H1 (cell line): Measurements from ENCODE around the gene NCAPG2. TPM values are rescaled to one million over a fixed set of nuclear protein-coding genes. Genes with fewer than 3 reads are reported as not detected.

ENCODE experiments used
- CTCF ChIA-PET: fragments of 300-600 bp; sonication (Branson Sonifier 250); formaldehyde crosslinking; loops from one replicate; lab custom pipeline; 2021; ENCODE audit not compliant: partially characterized antibody; lab: Charles Lee
- POLR2A ChIA-PET: fragments of 300-600 bp; sonication (Branson Sonifier 250); formaldehyde crosslinking; loops from one replicate; lab custom pipeline; 2021; ENCODE audit warnings: inconsistent platforms; ENCODE audit not compliant: partially characterized antibody; lab: Charles Lee
- DNase-seq, 2 experiments: peaks; one replicate each; pipeline versions ENCODE4 v3.0.0 to v3.0.0-alpha.2; 2010 to 2022; ENCODE audit warnings: low spot score in 2 of 2, low read depth in 1 of 2, mixed read lengths in 1 of 2
- FAIRE-seq: peaks from 2 replicates; lab custom pipeline; 2011; peaks lifted over from hg19 to GRCh38; lab: Jason Lieb, UNC
- H2AFZ ChIP-seq: 2 replicates; pipeline ENCODE4 v1.8.1; 2012; ENCODE audit warnings: low read length, inconsistent platforms
- H2AK5ac ChIP-seq: 2 replicates; pipeline ENCODE4 v1.6.1; 2013; ENCODE audit warnings: low read depth, low read length
- H2BK120ac ChIP-seq: replicated peaks from 2 replicates; pipeline ENCODE3; 2013; ENCODE audit warnings: low read depth, low read length, inconsistent platforms
- H2BK12ac ChIP-seq: 2 replicates; pipeline ENCODE4 v1.6.1; 2013; ENCODE audit warnings: low read depth, low read length
- H2BK15ac ChIP-seq: 2 replicates; pipeline ENCODE4 v1.6.1; 2013; ENCODE audit warnings: low read length
- H2BK20ac ChIP-seq: 2 replicates; pipeline ENCODE4 v1.6.1; 2013; ENCODE audit warnings: low read length
- H2BK5ac ChIP-seq: 2 replicates; pipeline ENCODE4 v1.6.1; 2013; ENCODE audit warnings: low read depth, low read length
- H3K14ac ChIP-seq: 2 replicates; pipeline ENCODE4 v1.6.1; 2013; ENCODE audit warnings: inconsistent platforms; ENCODE audit not compliant: insufficient read length
- H3K18ac ChIP-seq: 2 replicates; pipeline ENCODE4 v1.6.1; 2013; ENCODE audit warnings: low read length; ENCODE audit errors: extremely low read depth
- H3K23ac ChIP-seq: 2 replicates; pipeline ENCODE4 v1.6.1; 2013; ENCODE audit warnings: inconsistent platforms; ENCODE audit not compliant: insufficient read length
- H3K23me2 ChIP-seq: 2 replicates; pipeline ENCODE4 v1.6.1; 2013; ENCODE audit warnings: low read depth, low read length
- H3K27ac ChIP-seq: 2 replicates; pipeline ENCODE4 v1.6.1; 2011; ENCODE audit warnings: low read depth, low read length, inconsistent platforms
- H3K27me3 ChIP-seq, 4 experiments: replicated peaks in 1 of 4; 1 replicate in 1 of 4; 2 replicates in 3 of 4; pipeline versions ENCODE4 v1.6.1 to v1.8.1; 2011 to 2013; ENCODE audit warnings: low read length in 3 of 4, mild to moderate bottlenecking in 3 of 4, inconsistent platforms in 2 of 4, mixed read lengths in 2 of 4, moderate library complexity in 1 of 4; ENCODE audit not compliant: control insufficient read depth in 3 of 4, insufficient read depth in 3 of 4; ENCODE audit errors: extremely low read depth in 1 of 4
- H3K36me3 ChIP-seq, 4 experiments: 2 replicates each; pipeline versions ENCODE4 v1.6.1 to v1.8.1; 2011 to 2013; ENCODE audit warnings: mild to moderate bottlenecking in 4 of 4, low read length in 3 of 4, moderate library complexity in 2 of 4, control low read depth in 1 of 4, inconsistent platforms in 1 of 4; ENCODE audit not compliant: insufficient read depth in 4 of 4, control insufficient read depth in 2 of 4
- H3K4ac ChIP-seq: replicated peaks from 2 replicates; pipeline ENCODE3; 2013; ENCODE audit warnings: low read length, low read depth, mixed read lengths, inconsistent platforms; ENCODE audit not compliant: insufficient read length
- H3K4me1 ChIP-seq, 4 experiments: replicated peaks in 1 of 4; 1 replicate in 1 of 4; 2 replicates in 3 of 4; pipeline versions ENCODE4 v1.6.1 to v1.8.1; 2011 to 2013; ENCODE audit warnings: low read length in 3 of 4, inconsistent platforms in 2 of 4, mixed read lengths in 1 of 4; ENCODE audit not compliant: insufficient read depth in 4 of 4, control insufficient read depth in 3 of 4
- H3K4me2 ChIP-seq, 2 experiments: 2 replicates each; pipeline versions ENCODE4 v1.6.1 to v1.8.1; 2011 to 2013; ENCODE audit warnings: low read depth in 2 of 2, low read length in 2 of 2, control low read depth in 1 of 2, inconsistent platforms in 1 of 2, mild to moderate bottlenecking in 1 of 2; ENCODE audit not compliant: insufficient read depth in 1 of 2
- H3K4me3 ChIP-seq, 4 experiments: fragments of 200-600, 300-600 bp in 1 of 4; sonication (generic), shearing (Covaris generic), sonication (Bioruptor Twin) in 1 of 4; 2 replicates each; pipeline versions ENCODE4 v1.5.1 to v1.8.1; 2011 to 2016; ENCODE audit warnings: low read length in 4 of 4, low read depth in 3 of 4, control low read depth in 2 of 4, inconsistent platforms in 2 of 4, mild to moderate bottlenecking in 2 of 4, mixed read lengths in 1 of 4, moderate library complexity in 1 of 4; ENCODE audit not compliant: insufficient read depth in 2 of 4; ENCODE audit errors: extremely low read depth in 1 of 4
- H3K56ac ChIP-seq: replicated peaks from 2 replicates; pipeline ENCODE3; 2013; ENCODE audit warnings: low read depth, mild to moderate bottlenecking, mixed read lengths, low read length, inconsistent platforms; ENCODE audit not compliant: insufficient read length
- H3K79me1 ChIP-seq: 2 replicates; pipeline ENCODE4 v1.6.1; 2013; ENCODE audit warnings: low read depth, low read length, control low read depth
- H3K79me2 ChIP-seq, 2 experiments: 2 replicates each; pipeline versions ENCODE4 v1.6.1 to v1.8.1; 2012 to 2013; ENCODE audit warnings: low read length in 2 of 2, mild to moderate bottlenecking in 2 of 2, inconsistent platforms in 1 of 2; ENCODE audit not compliant: insufficient read depth in 2 of 2, control insufficient read depth in 1 of 2
- H3K9ac ChIP-seq, 4 experiments: replicated peaks in 1 of 4; 1 replicate in 1 of 4; 2 replicates in 3 of 4; pipeline versions ENCODE4 v1.6.1 to v1.8.1; 2011 to 2013; ENCODE audit warnings: low read depth in 3 of 4, low read length in 3 of 4, control low read depth in 2 of 4, mild to moderate bottlenecking in 2 of 4, moderate library complexity in 2 of 4, inconsistent platforms in 1 of 4; ENCODE audit errors: extremely low read depth in 1 of 4
- H3K9me3 ChIP-seq, 2 experiments: 2 replicates each; pipeline versions ENCODE4 v1.6.1 to v1.8.1; 2012 to 2013; ENCODE audit warnings: mild to moderate bottlenecking in 2 of 2, moderate library complexity in 2 of 2, control low read depth in 1 of 2, inconsistent platforms in 1 of 2, low read depth in 1 of 2, low read length in 1 of 2, mixed read lengths in 1 of 2; ENCODE audit not compliant: insufficient read depth in 2 of 2
- H4K20me1 ChIP-seq, 2 experiments: replicated peaks in 1 of 2; 2 replicates each; pipeline versions ENCODE3 to v1.8.1; 2011 to 2013; ENCODE audit warnings: inconsistent platforms in 2 of 2, low read length in 2 of 2, mild to moderate bottlenecking in 1 of 2; ENCODE audit not compliant: insufficient read depth in 2 of 2, control insufficient read depth in 1 of 2
- H4K5ac ChIP-seq: 2 replicates; pipeline ENCODE4 v1.6.1; 2013; ENCODE audit warnings: low read length, low read depth, mixed read lengths, inconsistent platforms; ENCODE audit not compliant: insufficient read length
- H4K8ac ChIP-seq: 2 replicates; pipeline ENCODE4 v1.8.0; 2013; ENCODE audit warnings: mild to moderate bottlenecking, moderate library complexity, low read length, inconsistent platforms; ENCODE audit not compliant: insufficient read depth; ENCODE audit errors: extremely low read depth
- H4K91ac ChIP-seq: replicated peaks from 2 replicates; pipeline ENCODE3; 2013; ENCODE audit warnings: low read length, mixed read lengths, inconsistent platforms; ENCODE audit not compliant: insufficient read length
- CBX5 ChIP-seq: fragments of 300-800, 300-1000 bp; sonication (generic); IDR thresholded peaks from 2 replicates; pipeline ENCODE4 v1.7.1; 2016; ENCODE audit warnings: antibody characterized with exemption, low read length, low read depth
- CTCF ChIP-seq, 3 experiments: IDR thresholded peaks; 1 replicate in 2 of 3; 2 replicates in 1 of 3; pipeline versions ENCODE4 v1.5.1 to v1.6.1; 2011; ENCODE audit warnings: low read length in 3 of 3, mild to moderate bottlenecking in 3 of 3, inconsistent platforms in 2 of 3, low read depth in 1 of 3, moderate library complexity in 1 of 3; ENCODE audit not compliant: insufficient read depth in 1 of 3; ENCODE audit errors: control extremely low read depth in 1 of 3
- GABPA ChIP-seq: IDR thresholded peaks from 2 replicates; pipeline ENCODE4 v1.6.1; 2011; ENCODE audit warnings: mild to moderate bottlenecking, low read length, moderate library complexity, borderline replicate concordance; ENCODE audit not compliant: insufficient read depth
- GTF2F1 ChIP-seq: IDR thresholded peaks from 2 replicates; pipeline ENCODE4 v1.6.1; 2012; ENCODE audit warnings: low read depth, low read length, improper control_type of control experiment, borderline replicate concordance
- HDAC2 ChIP-seq, 2 experiments: fragments of 300-600 bp in 1 of 2; sonication (generic) in 1 of 2; IDR thresholded peaks; 2 replicates each; pipeline ENCODE4 v1.6.1; 2011 to 2012; ENCODE audit warnings: low read depth in 2 of 2, low read length in 2 of 2, mild to moderate bottlenecking in 2 of 2, moderate library complexity in 2 of 2, borderline replicate concordance in 1 of 2, inconsistent platforms in 1 of 2
- KDM1A ChIP-seq: fragments of 200-600, 300-600 bp; sonication (generic); IDR thresholded peaks from 2 replicates; pipeline ENCODE4 v1.7.1; 2016; ENCODE audit warnings: mild to moderate bottlenecking, low read length, borderline replicate concordance
- KDM5A ChIP-seq: fragments of 200-600 bp; IDR thresholded peaks from 2 replicates; pipeline ENCODE4 v1.7.1; 2012; ENCODE audit warnings: mild to moderate bottlenecking, low read length, inconsistent platforms, mixed read lengths
- NRF1 ChIP-seq: IDR thresholded peaks from 2 replicates; pipeline ENCODE4 v1.6.1; 2011; ENCODE audit warnings: mild to moderate bottlenecking, low read depth, low read length, improper control_type of control experiment
- POU5F1 ChIP-seq: IDR thresholded peaks from 2 replicates; pipeline ENCODE4 v1.6.1; 2011; ENCODE audit warnings: low read depth, mild to moderate bottlenecking, low read length, moderate library complexity
- SIN3A ChIP-seq, 2 experiments: IDR thresholded peaks in 1 of 2; conservative IDR thresholded peaks in 1 of 2; 2 replicates each; pipeline ENCODE4 v1.6.1; 2011 to 2012; ENCODE audit warnings: low read length in 2 of 2, improper control_type of control experiment in 1 of 2, low read depth in 1 of 2, mild to moderate bottlenecking in 1 of 2
- WGBS, 2 experiments: shearing (Covaris generic) in 1 of 2; methylation state at CpG; one replicate each; pipeline versions ENCODE4 v1.1.6 to v1.1.7; 2013 to 2015; ENCODE audit warnings: low lambda C conversion rate in 2 of 2, mixed read lengths in 2 of 2, inconsistent platforms in 1 of 2, low coverage in 1 of 2, missing lambda C conversion rate in 1 of 2; ENCODE audit not compliant: insufficient replicate concordance in 2 of 2, insufficient coverage in 1 of 2, insufficient read length in 1 of 2; ENCODE audit errors: extremely low coverage in 1 of 2, missing lambda C conversion rate in 1 of 2; 5-methylcytosine and 5-hydroxymethylcytosine counted together
- polyA plus RNA-seq, 7 experiments: library from polyadenylated mRNA; depleted of rRNA in 3 of 7; stranded (reverse) in 5 of 7; unstranded in 2 of 7; fragments of >200 nt in 5 of 7; fragments of 200-250 nt in 2 of 7; gene quantifications; 1 replicate in 5 of 7; 2 replicates in 1 of 7; 4 replicates in 1 of 7; pipeline versions ENCODE4 v1.2.1 to v1.2.3, GENCODE V29; 2011 to 2013; ENCODE audit warnings: missing spikeins in 2 of 7, mixed read lengths in 2 of 7
- total RNA-seq: library from RNA; stranded (reverse); fragmentation: NEBNext Ultra II Directional; extraction: Animal tissue kit (Norgen Biotek cat#: 25700); gene quantifications from 2 replicates; pipeline ENCODE4 v1.2.1, GENCODE V29; 2021

Gene NCAPG2
- total and polyA plus RNA-seq, 2 of the 8 experiments (the other 6 are each of a cell fraction or from before 2014, with no cell fraction given): 49.9 to 119 TPM

GRCh38 chr7:158753900-158754299 is 49.3 kb upstream of the NCAPG2 start:
- no peak overlapping the region for H3K23ac ChIP-seq
- H3K4me3 ChIP-seq: no peak overlapping the region
- no peak overlapping the region for H2AFZ ChIP-seq
- no peak overlapping the region for H3K9ac ChIP-seq
- no peak overlapping the region for H4K5ac ChIP-seq
- H4K20me1 ChIP-seq: no peaks in the 10 kb centered on the region
- H4K91ac ChIP-seq: no peak overlapping the region
- H3K79me1 ChIP-seq: no peaks in the 10 kb centered on the region
- H3K4me1 ChIP-seq: no peaks in the 10 kb centered on the region
- H3K4me2 ChIP-seq: no peak overlapping the region
- H3K23me2 ChIP-seq: no peaks in the 10 kb centered on the region
- FAIRE-seq (no peak), DNase-seq (no peak)
- no peak overlapping the region for H2BK12ac ChIP-seq
- no peak overlapping the region for H2BK120ac ChIP-seq
- H2BK20ac ChIP-seq: no peak overlapping the region
- no peak overlapping the region for H3K4ac ChIP-seq
- 91% methylated on average over 5 of the region's 5 CpGs; no CpG with 5 or more reads in 1 of the 2 experiments for WGBS, 2 experiments
- H3K79me2 ChIP-seq: no peaks in the 10 kb centered on the region
- no peak overlapping the region for H2BK5ac ChIP-seq
- CTCF ChIA-PET: interaction anchor here (1.0 to 2.4 kb wide), 3 partner anchors 9 to 44 kb away, joined by 3 to 6 read pairs (median 6); no protein-coding TSS in a partner anchor
- H3K14ac ChIP-seq: no peak overlapping the region
- H3K9me3 ChIP-seq: no peaks in the 10 kb centered on the region
- H3K27me3 ChIP-seq: no peaks in the 10 kb centered on the region
- H3K36me3 ChIP-seq: peaks cover 0 to 13% (median 11%) of the 10 kb centered on the region in 4 experiments; a peak in 6 of 8 replicates
- no peak overlapping the region for H3K27ac ChIP-seq
- no peak overlapping the region for H3K56ac ChIP-seq
- POLR2A ChIA-PET: interaction anchor here (0.6 to 2.1 kb wide), 4 partner anchors 9 to 355 kb away, joined by 3 to 6 read pairs (median 3); no protein-coding TSS in a partner anchor
- H2AK5ac ChIP-seq: no peak overlapping the region
- H3K18ac ChIP-seq: no peak overlapping the region
- H4K8ac ChIP-seq: no peak overlapping the region
- no peak overlapping the region for H2BK15ac ChIP-seq
- TF ChIP-seq CTCF (IDR thresholded peaks at IDR 0.05; ENCODE audit: control extremely low read depth in 1 of 3, insufficient read depth in 1 of 3, low read depth in 1 of 3, low read length in 3 of 3) (no peak), KDM5A (no peak), GABPA (no peak), KDM1A (no peak), HDAC2 (IDR thresholded peaks at IDR 0.05; ENCODE audit: borderline replicate concordance in 1 of 2, low read depth in 2 of 2, low read length in 2 of 2) (no peak), NRF1 (no peak), POU5F1 (no peak), GTF2F1 (no peak), SIN3A (conservative IDR thresholded peaks at IDR 0.05 in 1 of 2, IDR thresholded peaks at IDR 0.05 in 1 of 2; ENCODE audit: low read depth in 1 of 2, low read length in 2 of 2) (no peak), CBX5 (no peak)
